ENCODE data around the gene CCDC30.
"Not testable (repeated sequence)": the region's sequence is repeated elsewhere in the genome, so short reads cannot be mapped to it uniquely, and the experiment has no call there.

The CCDC30 gene

DNA sequence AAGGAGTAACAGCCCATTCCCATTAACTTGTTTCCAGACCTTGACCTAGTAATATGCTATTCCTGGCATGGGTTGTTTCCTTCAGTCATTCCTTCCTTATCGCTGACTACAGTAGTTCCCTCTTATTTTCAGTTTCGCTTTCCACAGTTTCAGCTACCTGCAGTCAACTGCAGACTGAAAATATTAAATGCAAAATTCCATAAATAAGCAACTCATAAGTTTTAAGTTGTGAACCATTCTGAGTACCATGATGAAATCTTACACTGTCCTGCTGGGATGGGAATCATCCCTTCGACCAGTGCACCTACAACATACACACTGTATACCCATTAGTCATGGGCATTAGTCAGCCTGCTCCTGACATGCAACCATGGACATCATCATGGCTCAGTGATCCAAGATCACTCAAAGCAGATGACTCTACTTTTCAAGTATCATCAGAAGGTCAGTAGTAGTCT is 66.7 kb downstream of the CCDC30 start:
- DNase-seq (ENCODE audit: low spot score) = no peak

GRCh38 chr1:42531043-42531442 is 68.0 kb downstream of the CCDC30 start:
- DNase-seq (ENCODE audit: low spot score) = no peak

GRCh38 chr1:42533101-42533863 is 70.2 kb downstream of the CCDC30 start:
- DNase-seq (ENCODE audit: low spot score) = no peak

DNA sequence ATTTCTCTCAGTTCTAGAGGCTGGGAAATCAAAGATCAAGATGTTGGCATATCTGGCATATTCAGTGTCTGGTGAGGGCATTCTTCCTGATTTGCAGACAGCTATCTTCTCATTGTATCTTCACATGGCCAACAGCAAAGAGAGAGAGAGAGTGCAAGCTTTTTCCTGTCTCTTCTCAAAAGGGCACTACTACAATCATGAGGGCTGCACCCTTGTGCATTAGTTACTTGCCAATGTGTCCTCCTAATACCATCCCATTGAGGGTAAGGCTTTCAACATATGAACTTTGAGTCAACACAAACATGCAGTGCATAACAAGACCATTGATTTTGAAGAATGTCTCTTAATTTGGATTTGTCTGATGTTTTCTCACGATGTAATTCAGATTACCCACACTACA is 78.0 kb downstream of the CCDC30 start:
- no peak for DNase-seq (ENCODE audit: low spot score)

DNA sequence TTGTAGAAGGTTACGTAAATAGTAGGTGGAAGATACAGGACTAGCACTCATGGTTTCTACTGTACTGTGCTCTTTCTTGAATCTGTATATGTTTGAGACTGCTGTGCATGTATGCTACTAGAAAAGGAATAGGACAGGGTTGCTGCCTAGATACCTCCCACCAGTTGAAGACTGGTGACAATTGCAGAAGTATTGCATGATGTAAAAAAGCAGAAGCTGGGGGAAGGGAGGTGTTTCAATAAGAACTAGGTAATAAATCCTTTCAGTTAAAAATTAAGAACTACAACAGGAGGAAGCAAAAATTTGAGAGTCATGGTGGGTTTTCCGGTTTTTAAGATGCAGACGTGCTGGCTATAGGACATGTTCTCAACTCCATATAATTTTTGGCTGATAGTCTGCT is 88.1 kb downstream of the CCDC30 start:
- DNase-seq (ENCODE audit: low spot score) = no peak

GRCh38 chr1:42551590-42551989 is 88.5 kb downstream of the CCDC30 start:
- DNase-seq (ENCODE audit: low spot score) = no peak

DNA sequence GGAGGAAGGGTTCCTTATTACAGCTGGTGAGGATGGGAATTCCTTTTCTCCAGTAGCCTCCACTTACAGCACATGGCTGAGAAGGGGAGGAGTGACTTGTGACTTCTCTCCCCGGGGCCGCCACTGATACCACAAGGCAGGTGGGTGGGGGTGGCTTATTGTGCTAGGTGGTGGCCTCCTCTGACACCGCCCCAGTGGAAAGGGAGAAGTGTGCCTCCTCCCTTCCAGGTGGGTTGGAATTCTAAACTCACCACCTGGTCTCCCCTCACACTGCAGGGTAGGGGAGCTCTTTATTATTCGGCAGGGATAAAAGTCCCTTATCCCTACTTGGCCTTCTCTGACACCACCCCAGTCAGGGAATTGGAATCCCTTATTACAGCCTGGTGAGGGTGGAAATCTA is 89.5 kb downstream of the CCDC30 start:
- peak; percentile 35 for DNase-seq (ENCODE audit: low spot score)

DNA sequence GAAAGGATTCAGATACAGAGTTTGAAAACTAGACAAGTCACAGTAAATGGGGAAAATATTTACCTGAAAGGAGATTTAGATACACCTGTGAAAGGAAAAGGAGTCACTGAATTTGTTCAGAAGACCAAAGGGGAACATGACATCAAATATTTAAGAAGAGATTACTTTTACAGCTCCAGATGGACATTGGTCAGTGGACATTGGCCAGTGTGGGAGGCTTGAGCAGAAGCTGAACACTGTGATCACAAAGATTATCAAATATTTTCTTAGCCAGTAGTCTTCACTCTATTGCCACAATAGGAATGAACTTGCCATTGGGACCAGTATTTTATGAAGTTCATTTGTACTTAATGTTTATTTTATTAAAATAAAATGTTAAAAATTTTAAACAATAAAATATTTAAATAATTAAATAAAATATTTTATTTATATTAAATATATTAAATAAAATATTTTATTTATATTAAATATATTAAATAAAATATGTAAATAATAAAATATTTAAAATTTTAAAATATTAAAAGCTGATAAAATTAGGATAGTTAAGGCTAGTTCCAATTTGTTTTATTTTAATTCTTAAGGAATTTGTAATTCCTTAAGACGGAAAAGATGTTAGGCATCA is 94.3 kb downstream of the CCDC30 start:
- no peak for DNase-seq (ENCODE audit: low spot score)

- DNase-seq (ENCODE audit: low spot score) = no peak
These were observed 104.0 kb downstream of the CCDC30 start for GRCh38 chr1:42567038-42567437.

GRCh38 chr1:42576935-42577334 is 113.8 kb downstream of the CCDC30 start:
- DNase-seq (ENCODE audit: low spot score) = no peak

GRCh38 chr1:42586016-42586415 is 122.9 kb downstream of the CCDC30 start:
- no peak for DNase-seq (ENCODE audit: low spot score)

- no peak for DNase-seq (ENCODE audit: low spot score)
These were observed 124.7 kb downstream of the CCDC30 start for GRCh38 chr1:42587753-42588152.

DNA sequence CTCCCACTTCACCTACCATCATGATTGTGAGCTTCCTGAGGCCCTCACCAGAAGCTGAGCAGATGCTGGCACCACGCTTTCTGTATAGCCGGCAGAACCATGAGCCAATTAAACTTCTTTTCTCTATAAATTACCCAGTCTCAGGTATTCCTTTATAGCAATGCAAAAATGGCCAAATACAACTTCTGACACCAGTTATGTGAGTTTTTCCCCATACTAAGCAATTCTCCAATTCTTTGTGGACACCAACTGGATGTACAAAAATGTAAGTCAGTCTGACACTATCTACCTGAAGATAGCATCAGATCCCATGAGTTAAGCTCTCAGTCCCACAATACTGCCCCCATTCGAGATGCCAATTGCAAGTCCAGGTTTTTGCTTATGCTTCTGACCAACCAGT is 129.7 kb downstream of the CCDC30 start:
- no peak for DNase-seq (ENCODE audit: low spot score)

- no peak for DNase-seq (ENCODE audit: low spot score)
These were observed 130.5 kb downstream of the CCDC30 start for GRCh38 chr1:42593486-42594100.

GRCh38 chr1:42601472-42601871 is 138.4 kb downstream of the CCDC30 start:
- no peak for DNase-seq (ENCODE audit: low spot score)

DNA sequence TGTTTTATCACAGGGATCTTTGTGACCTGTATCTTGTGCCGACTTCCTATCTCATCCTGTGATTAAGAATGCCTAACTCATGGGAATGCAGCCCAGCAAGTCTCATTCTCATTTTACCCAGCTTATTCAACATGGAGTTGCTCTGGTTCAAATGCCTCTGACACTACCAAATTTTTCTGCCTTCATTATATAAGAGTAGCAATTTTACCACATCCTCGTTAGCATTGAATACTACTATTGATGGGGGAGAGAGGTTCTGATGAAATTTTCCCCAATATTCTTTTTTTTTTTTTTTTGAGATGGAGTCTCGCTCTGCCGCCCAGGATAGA is 150.7 kb downstream of the CCDC30 start:
- no peak for DNase-seq (ENCODE audit: low spot score)

DNA sequence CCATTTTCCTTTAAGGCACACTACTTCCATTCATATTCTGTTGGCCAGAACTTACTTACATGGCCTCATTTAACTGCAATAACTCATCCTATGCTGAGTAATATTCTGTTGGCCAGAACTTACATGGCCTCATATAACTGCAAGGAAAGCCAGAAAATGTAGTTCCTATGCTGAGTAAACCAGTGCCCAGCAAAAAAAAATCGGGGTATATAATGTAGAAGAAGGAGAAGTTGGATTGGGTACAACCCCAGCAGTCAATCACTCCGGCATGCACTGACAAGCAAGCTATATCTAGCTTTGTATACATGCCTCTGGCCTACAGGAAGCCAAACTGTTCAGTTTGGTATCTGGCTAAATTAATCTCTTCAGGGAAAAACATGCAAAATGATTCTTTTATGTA is 155.8 kb downstream of the CCDC30 start:
- no peak for DNase-seq (ENCODE audit: low spot score)

- DNase-seq (ENCODE audit: low spot score) = no peak
These were observed 157.2 kb downstream of the CCDC30 start for GRCh38 chr1:42620307-42620706.

DNA sequence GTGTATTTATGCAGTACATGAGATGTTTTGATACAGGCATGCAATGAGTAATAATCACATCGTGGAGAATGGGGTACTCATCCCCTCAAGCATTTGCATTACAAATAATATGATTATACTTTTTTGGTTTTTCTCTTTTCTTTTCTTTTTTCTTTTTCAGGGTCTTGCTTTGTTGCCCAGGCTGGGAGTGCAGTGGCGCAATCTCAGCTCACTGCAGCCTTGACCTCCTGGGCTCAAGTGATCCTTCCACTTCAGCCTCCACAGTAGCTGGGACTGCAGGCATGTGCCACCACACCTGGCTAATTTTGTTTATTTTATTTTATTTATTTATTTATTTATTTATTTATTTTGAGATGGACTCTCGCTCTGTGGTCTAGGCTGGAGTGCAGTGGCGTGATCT is 158.1 kb downstream of the CCDC30 start:
- not testable (repeated sequence) for DNase-seq (ENCODE audit: low spot score)

DNA sequence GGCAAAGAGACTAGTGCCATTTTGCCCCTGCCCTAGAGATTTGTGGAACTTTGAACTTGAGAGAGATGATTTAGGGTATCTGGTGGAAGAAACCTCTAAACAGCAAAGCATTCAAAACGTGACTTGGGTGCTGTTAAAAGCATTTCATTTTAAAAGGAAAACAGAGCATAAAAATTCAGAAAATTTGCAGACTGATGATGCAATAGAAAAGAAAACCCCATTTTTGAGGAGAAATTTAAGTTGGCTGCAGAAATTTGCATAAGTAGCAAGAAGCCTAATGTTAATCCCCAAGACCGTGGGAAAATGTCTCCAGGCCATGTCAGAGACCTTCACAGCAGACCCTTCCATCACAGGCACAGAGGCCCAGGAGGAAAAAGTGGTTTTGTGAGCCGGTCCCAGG is 164.1 kb downstream of the CCDC30 start:
- DNase-seq (ENCODE audit: low spot score) = not testable (repeated sequence)

DNA sequence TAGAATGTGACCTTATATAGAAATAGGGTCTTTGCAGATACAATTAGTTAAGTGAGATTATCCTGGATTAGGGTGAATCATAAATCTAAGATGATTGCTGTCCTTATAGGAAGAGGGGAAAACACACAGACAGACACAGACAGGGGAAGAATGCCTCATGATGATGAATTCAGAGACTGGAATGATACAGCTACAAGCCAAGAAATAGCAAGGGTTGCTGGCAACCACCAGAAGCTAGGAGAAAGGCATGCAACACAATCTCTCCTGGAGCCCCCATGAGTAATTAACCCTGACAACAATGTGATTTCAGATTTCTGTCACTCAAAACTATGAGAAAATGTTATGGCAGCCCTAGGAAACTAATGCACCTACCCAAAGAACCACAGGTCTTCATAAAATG is 176.0 kb downstream of the CCDC30 start:
- no peak for DNase-seq (ENCODE audit: low spot score)

- no peak for DNase-seq (ENCODE audit: low spot score)
These were observed 183.0 kb downstream of the CCDC30 start for GRCh38 chr1:42646056-42646455.

- DNase-seq (ENCODE audit: low spot score) = no peak
These were observed 194.1 kb downstream of the CCDC30 start for GRCh38 chr1:42657201-42657600.

All from iPS-NIHi11 (cell line).